ENCODE results near the gene IPO11.
"Not testable (repeated sequence)": the region's sequence is repeated elsewhere in the genome, so short reads cannot be mapped to it uniquely, and the experiment has no call there.

The IPO11 gene

DNA sequence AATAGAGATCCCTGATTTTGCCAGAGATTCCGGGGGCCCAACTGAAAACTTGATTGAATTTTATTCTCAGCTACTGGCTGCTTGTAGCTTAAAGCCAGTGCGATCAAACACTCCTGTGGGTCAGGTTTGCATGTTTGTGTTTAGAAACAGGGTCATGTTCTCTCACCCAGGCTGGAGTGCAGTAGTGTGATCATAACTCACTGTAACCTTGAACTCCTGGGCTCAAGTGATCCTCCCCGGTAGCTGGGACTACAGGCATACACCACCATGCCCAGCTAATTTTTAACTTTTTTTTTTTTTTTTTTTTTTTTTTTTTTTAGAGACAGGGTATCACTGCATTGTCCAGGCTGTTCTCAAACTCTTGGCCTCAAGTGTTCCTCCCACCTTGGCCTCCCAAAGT, 232.7 kb downstream of the IPO11 start:
- Mint-ChIP-seq H3K36me3 (ENCODE audit: insufficient read depth) (no peaks in the 10 kb centered on the region), H3K4me1 (ENCODE audit: low read depth in 2 of 2) (no peaks in the 10 kb centered on the region), H3K27me3 (no peaks in the 10 kb centered on the region), H3K9me3 (no peaks in the 10 kb centered on the region), H3K4me3 (no peak overlapping the region), H3K27ac (no peak overlapping the region)
- no peak for ATAC-seq (replicated peaks)
- DNase-seq: no peak

DNA sequence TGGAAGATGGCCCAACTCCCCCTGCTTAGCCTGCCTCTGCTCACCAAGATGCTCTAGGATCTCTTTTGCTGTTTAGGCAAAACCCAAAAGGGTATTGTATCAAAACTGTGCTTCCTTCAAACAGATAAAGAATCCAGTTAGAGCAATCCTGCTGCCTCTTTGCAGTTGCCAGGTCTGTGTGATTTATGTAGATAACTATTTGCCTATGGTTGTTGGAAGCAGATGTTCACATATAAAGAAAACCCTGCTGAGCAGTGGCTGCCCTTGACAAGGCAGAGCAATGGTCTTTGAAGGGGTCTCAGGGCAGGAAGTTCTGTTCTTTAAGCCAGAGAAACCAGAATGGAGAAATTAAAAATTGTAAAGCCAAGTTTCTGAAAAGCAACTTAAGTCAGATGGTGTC, 234.7 kb downstream of the IPO11 start:
- H3K4me3 Mint-ChIP-seq: no peak overlapping the region
- H3K4me1 Mint-ChIP-seq (ENCODE audit: low read depth in 2 of 2): no peaks in the 10 kb centered on the region
- no peak for ATAC-seq (replicated peaks)
- no peaks in the 10 kb centered on the region for H3K9me3 Mint-ChIP-seq
- no peaks in the 10 kb centered on the region for H3K27me3 Mint-ChIP-seq
- DNase-seq: no peak
- H3K36me3 Mint-ChIP-seq (ENCODE audit: insufficient read depth): no peaks in the 10 kb centered on the region
- H3K27ac Mint-ChIP-seq: no peak overlapping the region

DNA sequence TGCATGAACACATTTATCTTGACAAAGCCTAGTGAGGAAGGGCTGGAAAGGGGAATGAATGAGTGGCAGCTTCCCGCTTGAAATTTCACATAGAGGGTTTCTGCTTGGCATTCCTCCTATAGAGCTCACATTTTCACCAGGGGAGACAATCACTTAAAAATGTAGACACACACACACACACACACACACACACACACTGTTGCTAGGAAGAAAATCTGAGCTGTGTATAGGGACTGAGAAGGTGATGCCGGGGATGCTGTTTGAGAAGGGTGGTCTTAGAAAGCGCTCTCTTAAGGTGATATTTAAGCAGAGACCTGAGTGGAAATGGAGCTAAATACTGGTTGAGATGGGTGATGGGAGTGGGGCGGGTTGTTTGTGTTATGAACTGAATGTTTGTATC, 236.5 kb downstream of the IPO11 start:
- no peaks in the 10 kb centered on the region for H3K9me3 Mint-ChIP-seq

DNA sequence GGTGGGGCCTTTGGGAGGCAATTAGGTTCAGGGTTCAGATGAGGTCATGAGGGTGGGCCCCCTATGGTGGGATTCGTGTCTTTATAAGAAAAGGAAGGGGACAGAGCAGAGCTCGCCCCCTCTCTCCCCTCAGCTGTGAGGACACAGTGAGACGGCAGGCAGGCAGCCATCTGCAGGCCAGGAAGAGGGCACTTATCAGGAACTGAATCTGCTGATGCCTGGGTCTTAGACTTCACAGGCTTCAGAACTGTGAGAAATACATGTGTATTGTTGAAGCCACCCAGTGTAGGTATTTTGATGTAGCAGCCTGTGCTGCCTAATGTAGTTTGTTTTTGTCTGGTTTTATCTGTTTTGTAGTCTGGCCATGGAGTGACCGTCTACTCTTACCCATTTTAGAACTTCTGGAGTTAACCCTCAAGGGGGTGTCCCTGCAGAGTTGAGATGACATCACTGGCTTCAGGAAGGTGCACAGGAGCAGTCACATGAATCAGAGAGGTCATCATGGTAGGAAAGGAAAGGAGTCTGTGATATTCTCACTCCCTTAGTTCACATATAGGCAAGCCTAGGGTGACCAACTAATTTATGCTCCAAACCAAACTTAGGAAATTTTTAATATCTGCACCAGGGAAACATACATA, 237.0 kb downstream of the IPO11 start:
- peaks cover 0 to 3% of the 10 kb centered on the region in 2 donors for H3K9me3 Mint-ChIP-seq

More for the DNA sequence above, 236.5 kb downstream of the IPO11 start:
- no peak overlapping the region for H3K4me3 Mint-ChIP-seq
- no peak overlapping the region for H3K27ac Mint-ChIP-seq
- ATAC-seq (replicated peaks) (no peak), DNase-seq (no peak)
- no peaks in the 10 kb centered on the region for H3K36me3 Mint-ChIP-seq (ENCODE audit: insufficient read depth)
- peaks cover 0 to under 1% of the 10 kb centered on the region in 2 donors for H3K27me3 Mint-ChIP-seq
- H3K4me1 Mint-ChIP-seq (ENCODE audit: low read depth in 2 of 2): no peaks in the 10 kb centered on the region

DNA sequence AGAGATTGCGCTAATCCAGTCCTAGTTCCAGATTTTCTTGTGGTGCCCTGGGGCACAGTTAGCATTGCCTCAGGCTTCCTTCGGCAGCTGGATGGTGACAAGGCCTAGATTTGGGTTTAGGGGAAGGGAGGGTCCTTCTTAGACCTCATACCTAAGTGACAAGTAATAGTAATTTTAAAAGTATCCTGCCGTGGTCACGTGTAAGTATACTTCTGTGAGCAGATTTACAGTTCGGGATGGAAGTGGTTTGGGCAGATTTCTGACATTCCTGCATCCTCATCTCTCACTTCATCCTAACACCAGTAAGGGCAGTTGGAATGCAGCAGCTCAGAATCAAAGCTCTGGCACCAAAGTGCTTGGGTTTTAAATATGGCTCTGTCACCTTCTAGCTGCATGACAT, 237.6 kb downstream of the IPO11 start:
- Mint-ChIP-seq H3K4me3 (no peak overlapping the region), H3K27me3 (peaks cover 0 to 11% of the 10 kb centered on the region in 2 donors)

More for the DNA sequence above, 237.0 kb downstream of the IPO11 start:
- no peak overlapping the region for H3K4me3 Mint-ChIP-seq
- no peaks in the 10 kb centered on the region for H3K36me3 Mint-ChIP-seq (ENCODE audit: insufficient read depth)
- DNase-seq (no peak), ATAC-seq (replicated peaks) (no peak)
- H3K27me3 Mint-ChIP-seq: peaks cover 0 to 6% of the 10 kb centered on the region in 2 donors
- no peaks in the 10 kb centered on the region for H3K4me1 Mint-ChIP-seq (ENCODE audit: low read depth in 2 of 2)
- H3K27ac Mint-ChIP-seq: no peak overlapping the region

DNA sequence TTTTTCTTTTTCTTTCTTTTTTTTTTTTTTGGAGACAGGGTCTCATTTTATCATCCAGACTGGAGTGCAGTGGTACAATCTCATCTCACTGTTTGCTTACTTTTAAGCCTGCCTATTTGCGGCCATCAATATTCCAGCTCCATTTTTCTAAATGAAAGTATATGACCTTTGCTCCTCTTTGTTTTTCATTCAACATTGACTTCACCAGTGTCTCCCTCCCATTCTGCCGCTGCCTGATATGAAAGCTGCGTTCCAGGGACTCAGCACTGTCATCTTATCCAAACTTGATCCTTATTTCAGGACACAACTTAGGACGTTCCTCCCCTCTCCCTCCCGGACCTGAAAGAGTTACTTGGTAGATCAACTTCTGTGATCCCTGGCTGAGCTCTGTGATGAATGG, 239.7 kb downstream of the IPO11 start:
- DNase-seq (no peak), ATAC-seq (replicated peaks) (no peak)
- Mint-ChIP-seq H3K27ac (no peak overlapping the region), H3K4me3 (no peak overlapping the region), H3K36me3 (ENCODE audit: insufficient read depth) (no peaks in the 10 kb centered on the region), H3K9me3 (peaks cover 0 to 5% of the 10 kb centered on the region in 2 donors), H3K27me3 (peaks cover 0 to 11% of the 10 kb centered on the region in 2 donors), H3K4me1 (ENCODE audit: low read depth in 2 of 2) (no peaks in the 10 kb centered on the region)

More for the DNA sequence above, 237.6 kb downstream of the IPO11 start:
- H3K36me3 Mint-ChIP-seq (ENCODE audit: insufficient read depth): no peaks in the 10 kb centered on the region
- H3K9me3 Mint-ChIP-seq: peaks cover 0 to 5% of the 10 kb centered on the region in 2 donors
- H3K27ac Mint-ChIP-seq: no peak overlapping the region
- H3K4me1 Mint-ChIP-seq (ENCODE audit: low read depth in 2 of 2): no peaks in the 10 kb centered on the region
- ATAC-seq (replicated peaks): no peak
- DNase-seq: no peak

DNA sequence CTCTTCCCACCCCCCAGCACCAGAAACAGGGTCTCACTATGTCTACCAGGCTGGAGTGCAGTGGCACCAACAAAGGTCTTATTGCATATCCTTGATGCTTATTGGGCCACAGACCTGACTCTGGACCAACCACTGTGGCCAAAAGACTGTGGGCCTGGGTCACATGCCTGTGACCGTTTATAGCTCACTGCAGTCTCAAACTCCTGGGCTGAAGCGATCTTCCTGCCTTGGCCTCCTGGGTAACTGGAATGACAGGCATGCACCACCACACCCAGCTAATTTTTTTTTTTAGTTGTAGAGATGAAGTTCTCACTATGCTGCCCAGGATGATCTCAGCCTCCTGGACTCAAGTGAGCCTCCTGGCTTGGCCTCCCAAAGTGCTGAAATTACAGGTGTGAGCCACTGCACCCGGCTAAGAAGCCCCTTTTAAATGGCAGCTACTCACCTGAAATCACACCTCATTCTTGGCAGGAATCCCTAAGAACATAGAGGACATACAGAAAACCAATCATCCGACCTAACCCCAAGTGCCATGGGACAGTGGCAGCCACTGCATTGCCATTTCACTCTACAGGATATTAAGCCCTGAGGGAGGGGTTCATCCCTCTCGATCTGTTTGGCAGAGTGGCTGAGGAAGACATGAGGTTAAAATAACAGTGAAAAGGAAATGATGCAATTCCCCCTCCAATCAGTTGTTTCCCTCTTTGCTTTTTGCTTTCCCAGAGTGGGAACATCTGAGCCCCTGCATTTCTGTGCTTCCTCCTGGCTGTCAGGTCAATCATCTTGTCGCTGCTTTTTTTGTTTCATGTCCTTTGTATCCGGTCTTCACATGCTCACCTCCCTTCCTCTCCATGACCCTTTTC, 240.7 kb downstream of the IPO11 start:
- DNase-seq: no peak
- Mint-ChIP-seq H3K27me3 (peaks cover 0 to 11% of the 10 kb centered on the region in 2 donors), H3K4me1 (ENCODE audit: low read depth in 2 of 2) (no peaks in the 10 kb centered on the region), H3K4me3 (no peak overlapping the region), H3K36me3 (ENCODE audit: insufficient read depth) (no peaks in the 10 kb centered on the region), H3K9me3 (peaks cover 2 to 14% of the 10 kb centered on the region in 2 donors), H3K27ac (no peak overlapping the region)
- no peak for ATAC-seq (replicated peaks)

DNA sequence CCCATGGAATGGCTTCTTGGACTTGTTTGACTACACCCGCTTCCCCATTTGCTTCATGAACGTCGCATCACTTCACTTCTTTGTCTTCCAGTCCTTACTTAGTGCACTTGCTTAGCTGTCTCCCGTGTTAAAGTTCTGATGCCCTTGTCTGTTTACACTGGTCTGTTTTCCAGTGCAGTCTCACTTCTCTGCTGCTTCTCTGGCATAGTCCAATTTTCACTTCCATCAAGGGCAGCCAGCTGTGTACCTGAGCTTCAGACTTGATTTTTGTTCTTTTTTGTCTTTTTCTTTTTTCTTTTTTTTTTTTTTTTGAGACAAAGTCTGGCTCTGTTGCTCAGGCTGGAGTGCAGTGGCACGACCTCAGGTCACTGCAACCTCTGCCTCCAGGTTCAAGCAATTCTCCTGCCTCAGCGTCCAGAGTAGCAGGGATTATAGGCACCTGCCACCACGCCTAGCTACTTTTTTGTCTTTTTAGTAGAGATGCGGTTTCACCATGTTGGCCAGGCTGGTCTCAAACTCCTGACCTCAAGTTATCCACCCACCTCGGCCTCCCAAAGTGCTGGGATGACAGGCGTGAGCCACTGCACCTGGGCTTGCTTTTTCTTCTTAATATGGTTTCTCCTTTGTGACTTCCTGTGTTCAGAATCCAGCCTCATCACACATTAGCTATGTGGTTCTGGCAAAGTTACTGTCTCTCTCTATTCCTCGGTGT, 241.5 kb downstream of the IPO11 start:
- Mint-ChIP-seq H3K4me1 (ENCODE audit: low read depth in 2 of 2) (no peaks in the 10 kb centered on the region), H3K9me3 (peaks cover 2 to 16% of the 10 kb centered on the region in 2 donors), H3K36me3 (ENCODE audit: insufficient read depth) (no peaks in the 10 kb centered on the region), H3K27me3 (peaks cover 0 to 11% of the 10 kb centered on the region in 2 donors), H3K4me3 (no peak overlapping the region), H3K27ac (no peak overlapping the region)
- ATAC-seq (replicated peaks) (no peak), DNase-seq (no peak)

DNA sequence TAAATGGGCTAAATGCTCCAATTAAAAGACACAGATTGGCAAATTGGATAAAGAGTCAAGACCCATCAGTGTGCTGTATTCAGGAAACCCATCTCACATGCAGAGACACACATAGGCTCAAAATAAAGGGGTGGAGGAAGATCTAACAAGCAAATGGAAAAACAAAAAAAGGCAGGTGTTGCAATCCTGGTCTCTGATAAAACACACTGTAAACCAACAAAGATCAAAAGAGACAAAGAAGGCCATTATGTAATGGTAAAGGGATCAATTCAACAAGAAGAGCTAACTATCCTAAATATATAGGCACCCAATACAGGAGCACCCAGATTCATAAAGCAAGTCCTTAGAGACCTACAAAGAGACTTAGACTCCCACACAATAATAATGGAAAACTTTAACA, 245.2 kb downstream of the IPO11 start:
- Mint-ChIP-seq H3K27me3 (peaks cover 5 to 11% of the 10 kb centered on the region in 2 donors), H3K9me3 (peaks cover 4 to 26% of the 10 kb centered on the region in 2 donors)
- H3K27ac Mint-ChIP-seq; H3K36me3 Mint-ChIP-seq (ENCODE audit: insufficient read depth); ATAC-seq (replicated peaks); DNase-seq; H3K4me3 Mint-ChIP-seq; H3K4me1 Mint-ChIP-seq (ENCODE audit: low read depth in 2 of 2): not testable (repeated sequence)

DNA sequence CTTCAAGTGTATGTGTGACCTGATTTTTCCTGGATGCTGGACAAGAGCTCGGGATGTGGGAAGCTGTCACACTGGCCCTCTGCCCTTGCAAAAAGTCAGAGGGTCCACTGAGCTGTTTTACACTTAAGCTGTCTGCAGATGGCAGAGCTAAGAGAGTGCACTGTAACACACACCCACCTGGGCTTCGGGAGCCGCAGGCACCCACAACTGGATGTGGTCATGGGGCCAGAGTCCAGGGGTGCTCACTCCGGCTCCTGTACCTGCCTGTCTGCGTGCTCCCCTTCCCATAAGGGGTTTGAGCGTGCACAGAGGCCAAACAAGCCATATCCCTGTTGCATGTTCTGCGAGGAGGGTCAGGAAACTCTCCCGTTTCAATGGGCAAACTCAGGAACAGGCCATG, 248.6 kb downstream of the IPO11 start:
- ATAC-seq (replicated peaks): no peak
- H3K4me3 Mint-ChIP-seq: no peak overlapping the region

DNA sequence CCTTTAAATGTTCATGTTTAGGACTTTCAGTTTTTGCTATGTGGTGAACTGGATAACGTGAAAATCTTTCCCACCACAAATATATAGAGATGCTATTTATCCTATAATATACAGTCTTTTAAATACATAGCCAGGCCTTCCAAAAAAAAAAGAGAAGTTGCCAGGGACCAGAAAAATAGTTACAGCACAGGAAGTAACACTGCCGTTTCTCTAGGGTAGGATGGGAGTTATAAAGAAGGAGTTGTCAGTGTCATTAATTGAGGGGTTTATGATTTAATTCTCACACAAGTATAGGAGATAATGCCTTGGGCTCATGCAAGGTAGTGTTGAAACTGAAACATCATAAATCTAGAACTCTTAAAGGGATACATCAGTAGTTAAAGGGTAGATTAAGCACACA, 250.0 kb downstream of the IPO11 start:
- H3K36me3 Mint-ChIP-seq (ENCODE audit: insufficient read depth): no peaks in the 10 kb centered on the region
- H3K4me1 Mint-ChIP-seq (ENCODE audit: low read depth in 2 of 2): no peaks in the 10 kb centered on the region
- peaks cover 0 to 5% of the 10 kb centered on the region in 2 donors for H3K27me3 Mint-ChIP-seq
- peaks cover 4 to 19% of the 10 kb centered on the region in 2 donors for H3K9me3 Mint-ChIP-seq
- DNase-seq: no peak
- H3K4me3 Mint-ChIP-seq: no peak overlapping the region
- H3K27ac Mint-ChIP-seq: no peak overlapping the region
- no peak for ATAC-seq (replicated peaks)

More for the DNA sequence above, 248.6 kb downstream of the IPO11 start:
- Mint-ChIP-seq H3K27ac (no peak overlapping the region), H3K27me3 (peaks cover 0 to 5% of the 10 kb centered on the region in 2 donors), H3K4me1 (ENCODE audit: low read depth in 2 of 2) (no peaks in the 10 kb centered on the region), H3K9me3 (peaks cover 4 to 21% of the 10 kb centered on the region in 2 donors), H3K36me3 (ENCODE audit: insufficient read depth) (no peaks in the 10 kb centered on the region)
- DNase-seq: no peak

DNA sequence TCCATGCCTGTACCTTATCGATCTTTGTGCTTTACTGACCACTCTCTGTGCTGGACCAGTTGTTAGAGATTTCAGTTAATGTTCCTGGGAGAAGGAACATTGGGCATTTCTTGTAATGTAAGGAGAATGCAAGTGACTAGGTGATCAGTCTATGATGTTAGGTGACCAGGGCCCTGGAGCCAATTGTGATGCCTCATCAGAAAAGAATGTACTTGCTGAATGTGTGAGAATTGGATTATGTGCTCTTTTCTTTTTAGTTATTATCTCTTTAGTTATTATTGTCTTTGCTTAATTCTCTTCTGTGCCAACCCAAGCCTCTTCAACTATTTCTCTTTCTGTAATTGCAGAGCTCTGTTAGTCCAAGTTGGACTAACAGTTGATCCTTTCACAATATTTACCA, 258.9 kb downstream of the IPO11 start:
- DNase-seq (no peak), ATAC-seq (replicated peaks) (no peak)

DNA sequence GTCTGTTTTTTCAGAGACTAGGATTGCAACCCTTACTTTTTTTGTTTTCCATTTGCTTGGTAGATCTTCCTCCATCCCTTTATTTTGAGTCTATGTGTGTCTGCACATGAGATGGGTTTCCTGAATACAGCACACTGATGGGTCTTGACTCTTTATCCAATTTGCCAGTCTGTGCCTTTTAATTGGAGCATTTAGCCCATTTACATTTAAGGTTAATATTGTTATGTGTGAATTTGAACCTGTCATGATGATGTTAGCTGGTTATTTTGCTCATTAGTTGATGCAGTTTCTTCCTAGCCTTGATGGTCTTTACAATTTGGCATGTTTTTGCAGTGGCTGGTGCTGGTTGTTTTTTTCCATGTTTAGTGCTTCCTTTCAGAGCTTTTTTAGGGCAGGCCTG, 264.0 kb downstream of the IPO11 start:
- H3K27ac Mint-ChIP-seq; DNase-seq; H3K4me3 Mint-ChIP-seq; H3K4me1 Mint-ChIP-seq (ENCODE audit: low read depth in 2 of 2); ATAC-seq (replicated peaks); H3K36me3 Mint-ChIP-seq (ENCODE audit: insufficient read depth): not testable (repeated sequence)
- Mint-ChIP-seq H3K27me3 (peaks cover 0 to 14% of the 10 kb centered on the region in 2 donors), H3K9me3 (peaks cover 7 to 10% of the 10 kb centered on the region in 2 donors)

More for the DNA sequence above, 258.9 kb downstream of the IPO11 start:
- peaks cover 3 to 10% of the 10 kb centered on the region in 2 donors for H3K9me3 Mint-ChIP-seq
- no peaks in the 10 kb centered on the region for H3K4me1 Mint-ChIP-seq (ENCODE audit: low read depth in 2 of 2)
- no peak overlapping the region for H3K27ac Mint-ChIP-seq
- H3K4me3 Mint-ChIP-seq: no peak overlapping the region
- H3K27me3 Mint-ChIP-seq: peaks cover 0 to 9% of the 10 kb centered on the region in 2 donors
- no peaks in the 10 kb centered on the region for H3K36me3 Mint-ChIP-seq (ENCODE audit: insufficient read depth)
